GM21717 (cell line): Measurements from ENCODE around the gene MCAT.
"Not testable (repeated sequence)": the region's sequence is repeated elsewhere in the genome, so short reads cannot be mapped to it uniquely, and the experiment has no call there.

ENCODE experiments used
- ATAC-seq: cut with Tn5 transposase; IDR thresholded peaks from one replicate; pipeline ENCODE4 v1.9.1; 2021; ENCODE audit warnings: mild to moderate bottlenecking, moderate library complexity; ENCODE audit not compliant: unreplicated experiment

MCAT gene

GRCh38 chr22:43154887-43155536 is 11.8 kb upstream of the MCAT start:
- ATAC-seq: no peak

DNA sequence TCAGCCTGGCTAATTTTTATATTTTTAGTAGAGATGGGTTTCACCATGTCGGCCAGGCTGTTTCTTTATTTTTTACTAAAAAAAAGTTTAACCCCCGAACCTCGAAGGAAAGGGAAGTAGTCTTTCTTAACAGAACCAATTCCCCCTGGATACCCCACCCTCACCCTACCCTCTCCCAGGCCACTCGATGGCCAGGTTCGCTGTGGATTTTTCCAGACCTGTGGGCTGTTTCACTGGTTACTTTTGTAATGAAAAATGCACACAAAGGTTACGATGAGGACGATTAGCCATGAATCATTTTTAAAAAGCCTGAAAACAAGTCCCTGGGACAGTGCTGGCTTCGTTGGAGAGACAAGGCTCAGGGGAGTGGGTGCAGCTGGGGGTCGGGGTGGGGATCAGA is 10.7 kb upstream of the MCAT start:
- no peak for ATAC-seq

DNA sequence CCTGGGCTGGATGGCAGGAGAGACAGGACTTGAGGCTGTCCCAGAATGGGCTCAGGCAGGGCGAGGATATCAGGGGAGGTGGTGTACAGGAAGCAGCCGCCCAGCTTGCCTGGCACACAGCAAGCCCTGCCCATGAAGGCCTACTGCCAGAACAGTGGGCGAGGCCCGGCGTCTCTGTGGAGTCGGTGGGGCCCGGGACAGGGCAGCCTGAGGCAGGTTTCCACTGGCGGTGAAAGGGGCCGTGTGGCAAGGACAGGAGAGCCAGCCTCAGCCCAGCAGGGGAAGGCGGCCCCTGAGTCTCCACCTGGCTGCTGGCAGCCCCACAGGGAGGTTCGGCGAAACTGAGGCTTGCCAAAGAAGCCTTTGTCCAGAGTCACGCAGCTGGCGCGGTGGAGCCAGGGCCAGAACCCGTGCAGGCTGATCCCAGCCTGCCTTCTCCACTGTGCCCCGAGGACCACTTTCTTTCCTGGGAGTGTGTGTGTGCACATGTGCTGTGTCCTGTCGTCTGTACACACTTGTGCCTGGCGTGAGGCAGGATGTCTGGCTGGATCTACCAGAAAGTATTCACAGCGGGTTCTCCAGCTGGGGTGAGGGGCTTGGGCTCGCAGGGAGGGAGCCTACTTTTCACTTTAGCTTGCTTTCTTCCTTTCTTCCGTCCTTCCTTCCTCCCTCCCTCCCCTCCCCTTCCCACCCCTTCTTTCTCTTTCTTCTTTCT is 9.3 kb upstream of the MCAT start:
- ATAC-seq: no peak

GRCh38 chr22:43152003-43152356 is 8.8 kb upstream of the MCAT start:
- no peak for ATAC-seq

DNA sequence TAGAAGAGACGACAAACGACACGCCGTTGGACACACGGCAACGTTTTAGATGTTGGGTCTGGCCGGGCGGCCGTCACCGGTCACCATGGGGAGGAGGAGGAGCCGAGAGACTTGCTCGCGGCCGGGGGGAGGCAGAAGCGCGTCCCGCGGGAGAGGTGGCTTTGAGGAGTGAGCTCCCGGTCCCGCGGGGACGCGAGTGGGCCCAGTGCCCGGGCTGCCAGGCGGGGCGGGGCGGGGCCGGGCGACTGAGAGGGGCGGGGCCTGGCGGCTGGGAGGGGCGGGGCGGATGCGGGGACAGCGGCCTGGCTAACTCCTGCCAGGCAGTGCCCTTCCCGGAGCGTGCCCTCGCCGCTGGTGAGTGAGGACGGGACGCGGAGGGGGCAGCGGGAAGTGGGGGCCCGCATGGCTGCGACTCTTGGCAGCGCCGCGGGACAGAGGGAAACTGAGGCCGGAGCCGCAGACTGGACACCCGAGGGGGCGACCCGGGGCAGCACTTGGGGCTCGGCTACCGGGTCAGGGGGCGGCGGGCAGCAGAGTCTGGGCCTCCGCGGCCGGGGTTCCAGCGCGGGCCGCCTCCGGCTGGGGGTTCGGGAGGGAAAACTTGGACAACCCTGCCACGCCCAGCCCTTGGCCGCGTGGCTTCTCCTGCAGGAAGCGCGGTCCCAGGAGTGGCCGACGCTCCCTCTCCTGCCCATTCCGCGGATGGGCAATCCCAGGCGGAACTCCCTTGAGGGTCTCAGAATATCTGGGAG is 8.2 kb upstream of the MCAT start, which contains the start of gene TSPO:
Gene TSPO (plus strand): TSS at position 309 of the 752 bp plus-strand sequence. CDS start 7,680 bp downstream, outside the sequence.
- ATAC-seq: no peak

- no peak for ATAC-seq
Observed at GRCh38 chr22:43150731-43151206, 7.6 kb upstream of the MCAT start.

DNA sequence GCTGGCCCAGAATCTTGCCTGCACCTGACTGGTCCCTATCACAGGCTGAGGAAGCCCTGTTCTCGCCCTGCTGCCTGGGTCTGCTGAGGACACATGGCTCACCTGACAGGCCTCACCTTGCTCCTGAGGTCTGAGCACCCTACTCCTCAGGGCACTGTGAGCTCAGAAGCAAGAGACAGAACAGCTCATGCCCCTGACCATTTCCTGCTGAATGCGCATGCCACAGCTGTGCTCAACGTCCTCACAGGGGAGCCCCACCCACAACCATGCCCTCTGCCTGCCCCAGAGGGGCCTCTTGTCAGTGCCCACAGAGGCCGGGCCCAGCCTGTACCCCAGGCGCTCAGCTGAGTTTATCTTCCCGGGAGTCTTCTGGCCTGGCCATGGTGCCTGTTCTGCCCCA is 5.4 kb upstream of the MCAT start:
- no peak for ATAC-seq

DNA sequence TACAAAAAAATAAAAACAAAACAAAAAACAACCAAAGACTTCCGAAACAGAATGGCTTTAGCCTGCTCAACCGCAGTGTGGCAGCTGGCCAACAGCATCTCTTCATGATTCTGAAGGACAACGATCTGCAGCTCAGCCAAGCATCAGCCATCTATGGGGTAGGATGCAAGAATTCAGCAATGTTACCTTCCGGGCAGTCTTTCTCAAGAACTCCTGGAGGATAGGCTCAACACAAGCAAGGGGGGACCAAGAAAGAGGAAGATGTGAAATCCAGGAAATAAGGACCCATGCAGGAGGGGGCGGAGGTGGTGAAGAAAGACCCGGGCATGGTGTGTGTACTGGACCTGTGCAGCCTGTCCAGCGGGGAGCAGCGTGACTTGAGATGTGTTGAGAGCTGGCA is 4.6 kb upstream of the MCAT start:
- ATAC-seq: no peak

DNA sequence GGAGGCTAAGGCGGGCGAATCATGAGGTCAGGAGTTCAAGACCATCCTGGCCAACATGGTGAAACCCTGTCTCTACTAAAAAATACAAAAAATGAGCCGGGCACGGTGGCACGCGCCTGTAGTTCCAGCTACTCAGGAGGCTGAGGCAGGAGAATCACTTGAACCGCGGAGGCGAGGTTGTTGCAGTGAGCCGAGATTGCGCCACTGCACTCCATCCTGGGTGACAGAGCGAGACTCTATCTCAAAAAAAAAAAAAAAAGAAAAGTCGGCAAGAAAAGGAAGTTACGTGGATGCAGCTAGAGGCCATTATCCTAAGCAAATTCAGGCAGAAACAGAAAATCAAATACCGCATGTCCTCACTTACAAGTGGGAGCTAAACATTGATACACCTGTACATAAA is 3.1 kb upstream of the MCAT start:
- ATAC-seq: not testable (repeated sequence)

GRCh38 chr22:43145371-43145770 is 2.2 kb upstream of the MCAT start:
- not testable (repeated sequence) for ATAC-seq

DNA sequence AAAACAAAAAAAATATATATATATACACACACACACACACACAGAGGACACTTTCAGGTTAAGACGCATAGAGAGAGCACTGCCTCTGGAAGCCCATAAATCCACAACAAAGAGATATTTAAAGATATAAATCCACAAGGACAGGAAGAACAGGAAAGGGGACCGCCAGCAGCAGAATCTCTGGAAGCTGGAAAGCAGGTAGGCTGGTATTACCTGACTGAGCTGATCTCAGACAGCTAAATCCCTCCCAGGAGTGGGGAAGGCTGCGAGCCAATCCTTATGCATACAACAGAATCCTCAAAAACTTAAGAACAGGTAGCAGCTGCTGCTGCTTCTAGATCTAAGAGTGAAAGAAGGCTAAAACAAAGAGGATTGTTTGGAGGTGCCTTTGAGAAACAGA is 1.8 kb upstream of the MCAT start:
- no peak for ATAC-seq

DNA sequence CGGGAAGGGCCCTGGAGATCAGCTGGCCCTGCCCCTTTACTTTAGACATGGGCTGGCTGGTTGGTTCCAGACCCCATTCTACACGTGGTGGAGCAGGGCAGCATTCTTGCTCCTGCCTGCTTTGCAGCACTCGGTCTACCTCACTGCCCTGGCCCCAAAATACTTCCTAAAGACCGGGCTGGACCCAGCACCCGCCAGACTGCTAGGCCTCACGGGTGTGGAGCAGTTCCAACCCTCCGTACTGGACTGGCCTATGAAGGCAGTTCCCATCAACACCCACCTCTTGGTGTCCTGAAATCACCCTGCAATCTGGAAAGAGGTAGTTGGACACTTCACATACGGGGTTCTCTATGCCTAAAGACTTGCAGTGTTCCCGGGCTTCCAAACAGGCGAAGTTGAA is 6.4 kb downstream of the MCAT start:
- no peak for ATAC-seq

GRCh38 chr22:43136255-43136654 is 6.9 kb downstream of the MCAT start:
- ATAC-seq: no peak

DNA sequence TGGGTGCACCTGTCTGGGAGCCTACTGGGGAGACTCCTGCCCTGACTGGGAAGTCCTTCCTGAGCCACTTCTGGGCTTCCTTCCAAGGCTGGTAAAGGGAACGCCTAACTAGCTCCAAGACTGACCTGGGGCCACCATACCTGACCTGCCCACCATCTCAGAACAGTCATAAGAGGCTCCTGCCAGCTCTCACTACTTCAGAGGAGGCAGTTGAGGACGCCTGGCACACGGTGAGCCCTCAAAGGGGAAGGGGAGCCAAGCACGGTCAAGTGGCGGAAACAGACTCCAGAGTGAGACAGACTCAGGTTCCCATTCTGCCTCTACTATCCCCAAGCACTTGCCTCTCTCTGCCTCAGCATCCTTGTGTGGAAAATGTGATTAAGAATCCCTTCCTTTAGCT is 7.6 kb downstream of the MCAT start:
- no peak for ATAC-seq

- ATAC-seq: no peak
Observed at GRCh38 chr22:43134553-43134952, 8.6 kb downstream of the MCAT start.

GRCh38 chr22:43133401-43133800 is 9.8 kb downstream of the MCAT start:
- no peak for ATAC-seq

DNA sequence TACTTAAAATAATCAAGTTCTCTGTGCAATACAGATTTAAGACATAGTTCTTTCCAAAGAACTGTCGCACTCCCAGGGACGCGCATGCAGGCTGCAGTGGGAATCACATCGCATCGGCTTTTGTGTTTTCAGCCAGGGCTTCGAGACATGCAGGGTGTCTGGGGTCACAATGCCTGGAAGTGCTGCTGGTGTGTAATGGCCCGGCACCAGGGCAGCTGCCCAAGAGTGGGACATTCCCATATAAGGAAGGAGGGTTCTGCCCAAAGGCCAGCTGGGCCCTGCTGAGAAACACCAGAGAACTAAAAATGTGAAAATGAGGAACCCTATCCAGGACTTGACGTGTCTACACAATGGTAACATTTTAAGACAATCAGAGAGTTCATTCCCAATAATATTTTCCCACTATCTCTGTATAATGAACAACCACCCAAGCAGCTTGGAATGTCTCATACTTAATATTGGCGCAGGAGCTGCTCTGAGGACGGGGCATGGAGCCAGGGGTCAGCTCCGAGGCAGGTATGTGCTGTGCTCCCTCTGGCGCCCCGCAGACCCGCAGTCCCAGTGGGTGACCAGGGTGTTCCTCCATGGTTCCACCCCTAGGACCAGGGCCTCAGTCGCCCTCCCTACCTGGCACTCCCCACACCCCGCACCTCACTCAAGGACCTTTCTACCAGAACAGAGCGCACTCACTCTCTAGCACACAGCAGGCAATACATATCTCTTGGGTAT is 11.3 kb downstream of the MCAT start:
- no peak for ATAC-seq

DNA sequence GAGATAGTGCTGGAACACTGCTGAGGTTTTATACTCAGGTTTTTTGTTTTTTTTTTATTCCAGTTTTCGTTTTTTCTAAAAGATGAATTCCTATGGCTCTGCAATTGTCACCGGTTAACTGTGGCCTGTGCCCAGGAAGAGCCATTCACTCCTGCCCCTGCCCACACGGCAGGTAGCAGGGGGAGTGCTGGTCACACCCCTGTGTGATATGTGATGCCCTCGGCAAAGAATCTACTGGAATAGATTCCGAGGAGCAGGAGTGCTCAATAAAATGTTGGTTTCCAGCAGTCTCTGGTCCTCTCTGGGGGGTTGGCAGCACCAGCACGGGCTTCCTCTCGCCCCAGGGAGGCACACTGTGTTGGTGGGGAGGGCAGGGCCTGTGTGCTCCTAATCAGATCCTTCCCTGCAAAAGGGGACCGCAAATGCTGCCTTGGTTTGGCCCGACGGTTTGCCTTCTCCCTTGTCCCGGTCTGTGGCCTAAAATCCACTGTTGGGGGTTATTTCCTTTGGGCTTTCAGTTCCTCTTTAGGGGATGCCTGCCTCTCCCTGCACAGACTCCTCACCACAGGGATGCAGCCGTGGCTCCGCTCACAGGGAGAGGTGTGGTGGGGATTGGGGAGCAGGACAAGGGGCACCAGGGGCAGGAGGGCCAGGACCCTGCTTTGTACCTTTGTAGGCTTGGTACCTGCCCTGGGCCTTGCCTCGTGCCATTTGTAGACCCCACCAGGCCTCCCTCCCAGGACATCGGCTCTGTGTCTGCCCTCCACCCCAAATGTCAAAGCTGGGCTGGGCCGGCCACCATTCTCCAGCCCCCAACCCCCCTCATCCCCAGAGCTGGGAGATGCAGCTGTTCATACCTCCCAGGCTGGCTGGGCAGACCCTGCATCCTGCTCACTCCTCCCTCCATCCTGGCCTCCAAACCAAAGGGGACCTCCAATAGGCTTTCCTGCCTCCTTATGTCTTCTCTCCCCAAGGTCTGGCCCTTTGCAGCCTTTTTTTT is 13.5 kb downstream of the MCAT start:
- no peak for ATAC-seq

GRCh38 chr22:43128928-43129424 is 14.2 kb downstream of the MCAT start:
- ATAC-seq: no peak

GRCh38 chr22:43128116-43128515 is 15.1 kb downstream of the MCAT start:
- ATAC-seq: no peak
